ENCODE data around the gene DAZ2.
"Not testable (repeated sequence)": the region's sequence is repeated elsewhere in the genome, so short reads cannot be mapped to it uniquely, and the experiment has no call there.

DAZ2 gene

GRCh38 chrY:23219233-23219632 is at the start of gene DAZ2:
Gene DAZ2 (plus strand): TSS chrY:23219533. CDS start chrY:23219741, 208 bp downstream.
- not testable (repeated sequence) for DNase-seq (ENCODE audit: low read depth, low spot score)

- DNase-seq (ENCODE audit: low read depth, low spot score) = not testable (repeated sequence)
Measured at GRCh38 chrY:23198908-23199307, 20.4 kb upstream of the DAZ2 start, which contains the start of gene DAZ1. Gene DAZ1 (minus strand): TSS chrY:23199008. CDS start chrY:23198800, 208 bp downstream.

GRCh38 chrY:23207455-23207854 is 11.9 kb upstream of the DAZ2 start:
- DNase-seq (ENCODE audit: low read depth, low spot score) = not testable (repeated sequence)

GRCh38 chrY:23209802-23210495 is 9.4 kb upstream of the DAZ2 start:
- DNase-seq (ENCODE audit: low read depth, low spot score) = not testable (repeated sequence)

- not testable (repeated sequence) for DNase-seq (ENCODE audit: low read depth, low spot score)
Measured at GRCh38 chrY:23210681-23211080, 8.7 kb upstream of the DAZ2 start.

Data from ELF-1 (cell line).